ENCODE measurements around the gene CD84. TPM values are rescaled to one million over a fixed set of nuclear protein-coding genes. Genes with fewer than 3 reads are reported as not detected.
"Not testable (repeated sequence)": the region's sequence is repeated elsewhere in the genome, so short reads cannot be mapped to it uniquely, and the experiment has no call there.

CD84 gene
- total RNA-seq, 1 experiment from 2014 or later = not detected

DNA sequence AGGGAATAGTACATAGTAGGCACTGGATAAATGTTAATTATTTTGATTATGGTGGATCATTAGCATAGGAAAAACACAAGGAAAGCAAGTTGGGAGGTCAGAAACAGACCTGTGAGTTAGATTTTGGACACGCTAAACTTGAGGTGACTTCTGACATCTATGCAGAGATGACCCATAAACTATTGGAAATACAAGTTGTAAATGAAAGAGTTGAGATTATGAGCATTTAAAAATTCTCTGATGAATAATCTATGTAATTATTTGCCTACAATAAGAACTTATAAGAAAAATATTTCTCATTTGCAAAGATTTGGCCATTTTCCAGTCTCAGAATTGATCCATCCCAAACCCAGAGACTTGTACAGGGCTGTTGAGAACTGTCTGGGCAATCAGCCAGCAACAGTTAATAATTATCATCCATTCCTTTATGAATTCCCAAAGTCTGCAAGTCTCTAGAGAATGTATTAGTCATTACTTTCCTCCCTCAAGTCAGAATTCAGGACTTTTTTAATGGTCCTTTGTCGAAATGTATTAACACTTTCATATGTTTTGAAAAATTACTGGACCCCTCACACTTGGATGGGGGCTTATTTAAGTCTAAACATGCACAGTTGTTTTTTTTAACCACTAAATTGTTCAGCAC, 36.9 kb downstream of the CD84 start:
- no peak for DNase-seq (ENCODE audit: low read depth)

GRCh38 chr1:160541622-160542302, 37.5 kb downstream of the CD84 start:
- DNase-seq (ENCODE audit: low read depth) = no peak

- DNase-seq (ENCODE audit: low read depth) = no peak
Measured at GRCh38 chr1:160540859-160541233, 38.5 kb downstream of the CD84 start.

DNA sequence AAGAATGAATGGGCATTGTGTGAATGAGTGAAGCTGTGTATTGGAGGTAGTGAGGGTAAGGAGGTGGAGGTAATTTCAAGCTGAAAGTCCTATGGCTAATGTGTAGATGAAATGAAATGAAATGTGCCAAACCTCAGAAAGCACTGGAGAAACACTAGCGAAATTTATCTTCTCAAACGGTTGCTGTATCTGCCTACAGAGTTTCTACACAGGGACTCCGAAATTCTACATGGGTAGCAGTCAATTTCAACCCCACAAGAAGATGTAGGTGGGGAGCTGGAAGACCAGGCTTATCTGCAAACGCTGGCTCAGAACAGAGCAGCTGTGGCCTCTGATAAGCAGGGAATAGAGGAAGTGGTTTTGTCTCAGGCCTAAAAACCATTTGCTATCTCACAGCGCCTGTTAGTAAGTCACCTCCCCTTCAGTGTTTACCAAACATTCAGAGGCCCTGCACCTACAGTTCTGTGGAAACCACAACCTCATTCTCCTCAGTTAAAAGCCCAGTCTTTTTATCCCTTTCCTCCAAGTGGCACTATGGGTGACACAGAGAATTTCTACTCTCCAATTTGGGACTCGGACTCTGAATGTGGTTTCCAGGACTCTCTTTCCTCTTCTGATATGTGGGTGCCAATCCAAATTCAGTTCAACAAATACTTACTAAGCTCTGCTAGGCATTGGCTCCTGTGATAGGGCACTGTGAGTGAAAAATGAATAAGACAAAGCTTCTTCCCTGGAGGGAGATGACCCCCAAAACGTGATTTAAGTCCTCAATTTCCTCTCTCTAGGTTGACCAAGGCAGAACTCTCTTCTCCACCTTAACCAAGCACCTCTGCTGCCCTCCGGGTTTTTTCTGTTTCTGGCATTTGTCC, 39.1 kb downstream of the CD84 start:
- DNase-seq (ENCODE audit: low read depth) = no peak

DNA sequence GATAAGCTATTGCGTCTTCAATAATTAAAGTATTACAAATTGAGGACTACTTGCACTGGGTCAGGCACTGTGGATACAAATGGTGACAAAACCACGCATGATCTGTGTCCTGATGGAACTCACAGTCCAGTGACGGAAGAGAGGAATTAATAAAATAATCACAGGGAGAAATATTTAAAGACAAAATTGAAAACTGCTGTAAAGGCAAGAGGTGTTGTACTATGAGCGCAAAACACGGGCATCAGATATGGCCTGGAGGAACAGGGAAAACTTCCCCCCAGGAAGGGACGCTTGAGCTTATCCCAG, 39.7 kb downstream of the CD84 start:
- no peak for DNase-seq (ENCODE audit: low read depth)

DNA sequence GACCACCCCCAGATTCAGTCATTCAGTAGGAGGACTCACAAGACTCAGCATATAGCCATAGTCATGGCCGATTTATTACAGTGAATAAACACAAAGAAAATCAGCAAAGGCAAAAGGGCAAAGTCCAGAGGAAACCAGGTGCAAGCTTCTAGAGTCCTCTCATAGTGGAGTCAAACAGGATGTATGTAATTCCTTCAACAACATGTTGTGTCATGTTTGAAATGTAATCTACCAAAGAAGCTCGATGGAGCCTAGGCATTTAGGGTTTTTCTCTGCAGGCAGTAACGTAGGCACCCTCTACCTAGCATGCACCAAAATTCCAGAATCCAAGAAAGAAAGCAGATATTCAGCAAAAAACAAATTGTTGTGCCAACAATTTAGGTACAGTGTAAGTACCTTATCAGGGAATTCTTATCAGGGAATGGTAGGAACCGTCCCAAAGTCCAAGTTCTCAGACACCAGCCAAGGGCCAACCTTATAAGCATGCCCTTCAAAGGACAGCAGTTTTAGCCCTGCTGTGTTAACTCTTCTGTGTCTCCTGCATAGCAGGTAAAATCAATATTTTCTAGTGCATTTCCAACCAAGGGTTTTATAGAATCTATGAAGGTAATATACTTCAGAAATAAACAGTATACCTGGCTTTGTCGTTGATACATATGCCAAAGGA, 40.2 kb downstream of the CD84 start:
- DNase-seq (ENCODE audit: low read depth) = no peak

DNA sequence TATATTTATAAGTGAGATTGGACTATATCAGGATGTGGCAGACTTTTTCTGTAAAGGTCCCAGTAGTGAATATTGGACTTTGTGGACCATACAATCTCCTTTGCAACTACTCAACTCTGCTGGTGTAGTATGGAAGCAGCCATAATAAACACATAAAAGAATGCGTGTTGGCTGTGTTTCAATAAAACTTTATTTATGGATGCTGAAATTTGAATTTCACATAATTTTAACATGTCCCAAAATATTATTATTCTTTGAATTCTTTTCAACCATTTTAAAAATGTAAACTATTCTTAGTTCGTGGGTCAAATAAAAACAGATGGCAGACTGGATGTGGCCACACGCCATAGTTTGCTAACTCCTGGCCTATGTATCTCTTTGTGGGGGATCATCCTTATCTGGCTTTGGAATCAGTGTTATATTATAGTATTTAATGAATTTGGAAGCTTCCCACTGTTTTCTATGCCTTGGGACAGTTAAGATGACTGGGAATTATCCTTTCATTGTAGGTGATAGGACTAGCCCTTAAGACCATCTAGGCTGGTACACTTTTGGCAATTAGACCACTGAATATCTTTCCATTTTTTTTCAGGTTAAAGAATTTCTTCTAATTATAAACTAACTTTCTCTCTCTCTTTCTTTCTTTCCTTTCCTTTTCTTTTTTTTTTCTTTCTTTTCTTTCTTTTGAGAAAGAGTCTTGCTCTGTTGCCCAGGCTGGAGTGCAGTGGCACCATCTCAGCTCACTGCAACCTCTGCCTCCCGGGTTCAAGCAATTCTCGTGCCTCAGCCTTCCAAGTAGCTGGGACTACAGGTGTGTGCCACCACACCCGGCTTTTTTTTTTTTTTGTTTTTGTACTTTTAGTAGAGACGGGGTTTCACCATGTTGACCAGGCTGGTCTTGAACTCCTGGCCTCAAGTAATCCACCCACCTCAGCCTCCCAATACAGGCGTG, 41.3 kb downstream of the CD84 start:
- no peak for DNase-seq (ENCODE audit: low read depth)

DNA sequence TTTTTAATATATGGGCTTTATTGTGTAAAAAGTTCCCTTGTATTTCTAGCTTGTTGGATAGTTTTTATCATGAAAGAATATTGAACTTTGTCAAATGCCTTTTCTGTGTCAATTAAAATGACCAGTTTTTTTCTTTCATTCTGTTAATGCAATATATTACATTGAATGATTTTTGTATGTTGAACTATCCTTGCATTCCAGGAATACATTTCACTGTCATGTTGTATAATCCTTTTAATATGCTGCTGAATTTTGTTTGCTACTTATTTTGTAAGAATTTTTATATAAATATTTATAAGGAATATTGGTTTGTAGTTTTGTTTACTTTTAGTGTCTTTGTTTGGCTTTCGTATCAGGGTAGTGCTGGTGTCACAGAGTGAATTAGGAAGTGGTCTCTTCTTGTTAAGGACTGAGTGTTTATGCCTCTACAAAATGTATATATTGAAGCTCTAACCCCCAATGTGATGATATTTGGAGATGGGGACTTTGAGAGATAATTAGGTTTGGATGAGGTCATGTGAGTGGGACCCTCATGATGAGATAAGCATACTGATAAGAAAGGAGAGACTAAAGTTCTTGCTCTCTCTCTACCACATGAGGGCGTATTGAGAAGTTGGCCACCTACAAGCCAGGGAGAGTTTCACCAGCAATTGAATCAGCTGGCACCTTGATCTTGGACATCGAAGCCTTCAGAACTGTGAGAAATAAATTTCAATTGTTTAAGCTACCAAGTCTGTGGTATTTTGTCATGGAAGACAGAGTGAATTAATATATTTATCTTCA, 44.3 kb downstream of the CD84 start:
- no peak for DNase-seq (ENCODE audit: low read depth)

DNA sequence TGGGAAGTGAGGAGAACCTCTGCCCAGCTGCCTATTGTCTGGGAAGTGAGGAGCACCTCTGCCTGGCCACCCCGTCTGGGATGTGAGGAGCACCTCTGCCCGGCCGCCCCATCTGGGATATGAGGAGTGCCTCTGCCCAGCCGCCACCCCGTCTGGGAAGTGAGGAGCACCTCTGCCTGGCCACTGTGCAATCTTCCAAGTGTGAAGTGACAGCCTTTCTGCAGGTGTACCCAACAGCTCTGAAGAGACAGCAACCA, 46.8 kb downstream of the CD84 start:
- DNase-seq (ENCODE audit: low read depth) = not testable (repeated sequence)

DNA sequence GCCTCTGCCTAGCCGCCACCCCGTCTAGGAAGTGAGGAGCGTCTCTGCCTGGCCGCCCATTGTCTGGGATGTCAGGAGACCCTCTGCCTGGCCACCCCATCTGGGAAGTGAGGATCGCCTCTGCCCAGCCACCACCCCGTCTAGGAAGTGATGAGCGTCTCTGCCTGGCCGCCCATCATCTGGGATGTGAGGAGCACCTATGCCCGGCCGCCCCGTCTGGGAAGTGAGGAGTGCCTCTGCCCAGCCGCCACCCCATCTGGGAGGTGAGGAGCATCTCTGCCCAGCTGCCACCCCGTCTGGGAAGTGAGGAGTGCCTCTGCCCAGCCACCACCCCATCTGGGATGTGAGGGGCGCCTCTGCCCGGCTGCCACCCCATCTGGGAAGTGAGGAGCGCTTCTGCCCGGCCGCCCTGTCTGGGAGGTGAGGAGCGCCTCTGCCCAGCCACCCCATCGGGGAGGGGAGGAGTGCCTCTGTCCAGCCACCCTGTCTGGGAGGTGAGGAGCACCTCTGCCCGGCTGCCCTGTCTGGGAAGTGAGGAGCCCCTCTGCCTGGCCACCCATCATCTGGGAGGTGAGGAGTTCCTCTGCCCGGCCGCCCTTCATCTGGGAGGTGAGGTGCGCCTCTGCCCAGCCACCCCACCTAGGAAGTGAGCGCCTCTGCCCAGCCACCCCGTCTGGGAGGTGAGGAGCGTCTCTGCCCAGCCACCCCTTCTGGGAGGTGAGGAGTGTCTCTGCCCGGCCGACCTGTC, 47.3 kb downstream of the CD84 start:
- DNase-seq (ENCODE audit: low read depth) = not testable (repeated sequence)

- not testable (repeated sequence) for DNase-seq (ENCODE audit: low read depth)
Measured at GRCh38 chr1:160529401-160529952, 49.8 kb downstream of the CD84 start.

DNA sequence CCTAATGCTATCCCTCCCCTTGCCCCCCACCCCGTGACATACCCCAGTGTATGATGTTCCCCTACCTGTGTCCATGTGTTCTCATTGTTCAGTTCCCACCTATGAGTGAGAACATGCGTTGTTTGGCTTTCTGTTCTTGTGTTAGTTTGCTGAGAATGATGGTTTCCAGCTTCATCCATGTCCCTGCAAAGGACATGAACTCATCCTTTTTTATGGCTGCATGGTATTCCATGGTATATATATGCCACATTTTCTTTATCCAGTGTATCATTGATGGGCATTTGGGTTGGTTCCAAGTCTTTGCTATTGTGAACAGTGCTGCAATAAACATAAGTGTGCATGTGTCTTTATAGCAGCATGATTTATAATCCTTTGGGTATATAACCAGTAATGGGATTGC, 55.5 kb downstream of the CD84 start:
- DNase-seq (ENCODE audit: low read depth) = not testable (repeated sequence)

- no peak for DNase-seq (ENCODE audit: low read depth)
Measured at GRCh38 chr1:160522622-160523345, 56.5 kb downstream of the CD84 start, which contains the start of gene SLAMF6. TSS of gene SLAMF6 (minus strand) at chr1:160523255. CDS start at chr1:160523192, 63 bp downstream.

DNA sequence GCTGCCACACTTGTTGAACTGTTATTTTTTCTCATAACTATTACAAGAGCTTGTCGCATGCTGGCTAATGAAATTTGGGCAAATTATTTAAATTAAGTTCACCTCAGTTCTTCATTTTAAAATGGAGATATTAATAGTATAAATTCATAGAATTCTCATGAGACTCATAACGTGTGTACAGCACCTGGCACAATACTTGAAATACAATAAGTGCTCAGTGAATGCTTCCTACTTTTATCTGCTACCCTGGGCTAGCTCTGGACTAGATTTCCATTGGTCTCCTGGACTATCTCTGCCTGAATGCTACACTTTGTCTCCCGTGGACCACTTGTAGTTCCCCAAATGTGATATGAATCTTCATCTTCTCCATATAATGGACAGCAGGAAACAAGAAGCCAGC, 57.2 kb downstream of the CD84 start:
- DNase-seq (ENCODE audit: low read depth) = no peak

DNA sequence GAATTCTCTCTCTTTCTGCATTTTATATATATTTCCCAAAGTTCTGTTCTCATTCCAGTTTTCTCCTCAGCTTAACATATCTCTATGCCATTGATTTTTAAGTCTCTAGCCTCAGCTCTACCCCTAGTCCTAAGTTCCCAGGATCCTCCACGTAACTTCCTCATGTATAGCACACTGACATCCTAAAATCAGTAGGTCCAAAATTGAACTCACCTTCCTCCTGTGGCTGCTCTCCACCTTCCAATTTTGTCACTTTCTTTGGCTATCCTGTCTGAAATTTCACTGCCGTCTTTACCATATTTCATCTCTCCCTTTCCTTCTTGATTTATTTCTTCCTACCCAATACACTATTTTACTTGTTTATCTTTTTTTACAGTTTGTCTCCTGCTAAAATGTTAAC, 57.7 kb downstream of the CD84 start:
- no peak for DNase-seq (ENCODE audit: low read depth)

DNA sequence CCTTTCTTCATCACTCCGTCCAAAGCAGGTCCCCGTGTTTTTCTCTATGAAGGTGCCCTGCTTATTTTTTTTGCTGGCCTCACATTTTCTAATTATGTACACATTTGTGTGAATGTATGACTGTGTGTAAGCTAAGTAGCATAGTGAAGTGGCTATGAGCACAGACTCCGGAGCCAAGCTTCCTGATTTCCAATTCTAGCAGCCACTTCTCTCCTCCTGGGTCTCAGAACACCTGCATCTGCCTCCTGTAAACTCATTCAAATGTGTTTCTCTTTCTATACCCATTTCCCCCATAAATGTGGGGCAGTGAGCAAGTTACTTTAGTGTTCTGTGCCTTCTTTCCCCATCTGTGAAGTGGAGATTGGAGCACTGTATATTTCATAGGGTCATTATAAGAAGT, 58.3 kb downstream of the CD84 start:
- DNase-seq (ENCODE audit: low read depth) = no peak

DNA sequence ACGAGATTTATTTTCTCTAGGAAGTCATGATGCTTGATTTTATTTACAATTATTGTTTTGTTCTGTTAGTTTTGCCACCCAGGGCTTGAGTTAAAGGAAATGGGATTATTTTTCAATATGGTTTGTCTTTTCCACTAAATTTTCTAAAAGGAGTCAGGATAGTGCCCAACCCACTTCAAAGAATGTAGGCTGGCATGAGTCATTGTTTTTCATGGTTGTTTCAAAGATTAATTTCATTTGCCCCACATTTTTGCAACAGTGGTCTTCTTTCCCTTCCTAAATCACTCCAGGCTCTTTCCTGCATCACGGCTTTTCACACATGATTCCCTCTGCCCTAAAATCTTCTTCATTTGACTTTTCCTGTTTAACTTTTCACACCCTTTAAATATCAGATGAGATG, 58.7 kb downstream of the CD84 start:
- DNase-seq (ENCODE audit: low read depth) = peak; percentile 7

DNA sequence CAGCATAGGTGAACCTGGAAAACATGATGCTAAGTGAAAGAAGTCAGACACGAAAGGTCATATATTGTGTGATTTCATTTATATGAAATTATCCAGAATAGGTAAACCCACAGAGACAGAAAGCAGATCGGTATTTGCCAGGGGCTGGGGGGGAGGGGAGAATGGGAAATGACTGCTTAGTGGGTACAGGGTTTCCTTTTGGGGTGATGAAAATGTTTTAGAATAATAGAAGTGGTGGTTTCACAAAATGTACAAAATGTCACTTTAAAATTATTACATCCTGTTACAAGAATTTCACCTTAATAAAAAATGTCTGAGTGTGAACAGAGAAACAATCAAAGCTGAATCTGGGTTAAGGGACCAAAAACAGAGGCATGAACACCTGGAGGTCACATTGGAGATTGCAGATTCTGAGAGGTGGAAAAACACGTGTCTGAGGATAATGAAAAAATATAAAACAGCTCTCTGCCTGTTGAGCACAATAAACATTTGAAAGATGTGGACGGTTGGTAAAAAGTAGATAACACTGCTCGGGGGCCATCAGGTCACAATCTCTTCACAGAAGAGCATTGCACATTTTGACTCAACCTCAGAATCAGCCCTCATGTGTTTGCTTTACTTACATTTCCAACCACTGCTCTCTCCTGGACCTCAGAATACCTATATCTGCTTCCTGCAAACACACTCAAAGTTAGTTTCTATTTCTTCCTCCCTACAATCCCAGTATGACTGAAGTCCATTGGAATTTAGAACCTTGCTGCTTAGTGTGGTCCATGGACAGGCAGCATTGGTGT, 59.5 kb downstream of the CD84 start:
- DNase-seq (ENCODE audit: low read depth) = peak; percentile 2
